ENCODE results near the gene ALKBH8.
"Not testable (repeated sequence)": the region's sequence is repeated elsewhere in the genome, so short reads cannot be mapped to it uniquely, and the experiment has no call there.

The ALKBH8 gene

GRCh38 chr11:107482234-107482633 lies 83.3 kb downstream of the ALKBH8 start:
- no peak for DNase-seq
- Histone ChIP-seq H3K27me3 (replicated peaks; ENCODE audit: control insufficient read depth, insufficient read depth, low read length, poor library complexity, severe bottlenecking) (peaks cover 4% of the 10 kb centered on the region), H3K27ac (ENCODE audit: insufficient read depth, low read length, poor library complexity, severe bottlenecking) (no peak overlapping the region), H3K4me3 (ENCODE audit: insufficient read depth, low read depth, low read length, poor library complexity, severe bottlenecking) (no peak overlapping the region), H3K4me1 (ENCODE audit: control insufficient read depth, insufficient read depth, low read length, poor library complexity, severe bottlenecking) (no peaks in the 10 kb centered on the region), H3K9me3 (ENCODE audit: control insufficient read depth, low read length) (no peaks in the 10 kb centered on the region), H3K36me3 (ENCODE audit: control insufficient read depth, insufficient read depth, low read length) (no peaks in the 10 kb centered on the region)

GRCh38 chr11:107478922-107479321 lies 86.6 kb downstream of the ALKBH8 start:
- Histone ChIP-seq H3K4me3 (ENCODE audit: insufficient read depth, low read depth, low read length, poor library complexity, severe bottlenecking) (no peak overlapping the region), H3K36me3 (ENCODE audit: control insufficient read depth, insufficient read depth, low read length) (no peaks in the 10 kb centered on the region), H3K9me3 (ENCODE audit: control insufficient read depth, low read length) (no peaks in the 10 kb centered on the region), H3K4me1 (ENCODE audit: control insufficient read depth, insufficient read depth, low read length, poor library complexity, severe bottlenecking) (no peaks in the 10 kb centered on the region), H3K27ac (ENCODE audit: insufficient read depth, low read length, poor library complexity, severe bottlenecking) (no peak overlapping the region), H3K27me3 (replicated peaks; ENCODE audit: control insufficient read depth, insufficient read depth, low read length, poor library complexity, severe bottlenecking) (peaks cover 4% of the 10 kb centered on the region)
- DNase-seq: no peak

GRCh38 chr11:107477820-107478219 lies 87.7 kb downstream of the ALKBH8 start:
- no peak overlapping the region for H3K27ac ChIP-seq (ENCODE audit: insufficient read depth, low read length, poor library complexity, severe bottlenecking)
- no peak for DNase-seq
- H3K4me1 ChIP-seq (ENCODE audit: control insufficient read depth, insufficient read depth, low read length, poor library complexity, severe bottlenecking): no peaks in the 10 kb centered on the region

GRCh38 chr11:107473792-107474191 lies 91.7 kb downstream of the ALKBH8 start:
- no peak for DNase-seq
- H3K27me3 ChIP-seq (replicated peaks; ENCODE audit: control insufficient read depth, insufficient read depth, low read length, poor library complexity, severe bottlenecking): no peaks in the 10 kb centered on the region
- no peaks in the 10 kb centered on the region for H3K4me1 ChIP-seq (ENCODE audit: control insufficient read depth, insufficient read depth, low read length, poor library complexity, severe bottlenecking)
- H3K9me3 ChIP-seq (ENCODE audit: control insufficient read depth, low read length): no peaks in the 10 kb centered on the region
- H3K36me3 ChIP-seq (ENCODE audit: control insufficient read depth, insufficient read depth, low read length): no peaks in the 10 kb centered on the region
- H3K4me3 ChIP-seq (ENCODE audit: insufficient read depth, low read depth, low read length, poor library complexity, severe bottlenecking): no peak overlapping the region
- no peak overlapping the region for H3K27ac ChIP-seq (ENCODE audit: insufficient read depth, low read length, poor library complexity, severe bottlenecking)

More at GRCh38 chr11:107477820-107478219, 87.7 kb downstream of the ALKBH8 start:
- no peak overlapping the region for H3K4me3 ChIP-seq (ENCODE audit: insufficient read depth, low read depth, low read length, poor library complexity, severe bottlenecking)
- H3K27me3 ChIP-seq (replicated peaks; ENCODE audit: control insufficient read depth, insufficient read depth, low read length, poor library complexity, severe bottlenecking): peaks cover 4% of the 10 kb centered on the region
- H3K36me3 ChIP-seq (ENCODE audit: control insufficient read depth, insufficient read depth, low read length): no peaks in the 10 kb centered on the region
- H3K9me3 ChIP-seq (ENCODE audit: control insufficient read depth, low read length): no peaks in the 10 kb centered on the region

GRCh38 chr11:107472966-107473365 lies 92.6 kb downstream of the ALKBH8 start:
- Histone ChIP-seq H3K27ac (ENCODE audit: insufficient read depth, low read length, poor library complexity, severe bottlenecking) (no peak overlapping the region), H3K4me3 (ENCODE audit: insufficient read depth, low read depth, low read length, poor library complexity, severe bottlenecking) (no peak overlapping the region), H3K36me3 (ENCODE audit: control insufficient read depth, insufficient read depth, low read length) (no peaks in the 10 kb centered on the region), H3K27me3 (replicated peaks; ENCODE audit: control insufficient read depth, insufficient read depth, low read length, poor library complexity, severe bottlenecking) (no peaks in the 10 kb centered on the region), H3K9me3 (ENCODE audit: control insufficient read depth, low read length) (no peaks in the 10 kb centered on the region), H3K4me1 (ENCODE audit: control insufficient read depth, insufficient read depth, low read length, poor library complexity, severe bottlenecking) (no peaks in the 10 kb centered on the region)
- no peak for DNase-seq

GRCh38 chr11:107468596-107468995 lies 96.9 kb downstream of the ALKBH8 start:
- Histone ChIP-seq H3K4me1 (ENCODE audit: control insufficient read depth, insufficient read depth, low read length, poor library complexity, severe bottlenecking) (no peaks in the 10 kb centered on the region), H3K4me3 (ENCODE audit: insufficient read depth, low read depth, low read length, poor library complexity, severe bottlenecking) (no peak overlapping the region), H3K9me3 (ENCODE audit: control insufficient read depth, low read length) (no peaks in the 10 kb centered on the region), H3K36me3 (ENCODE audit: control insufficient read depth, insufficient read depth, low read length) (no peaks in the 10 kb centered on the region), H3K27me3 (replicated peaks; ENCODE audit: control insufficient read depth, insufficient read depth, low read length, poor library complexity, severe bottlenecking) (no peaks in the 10 kb centered on the region), H3K27ac (ENCODE audit: insufficient read depth, low read length, poor library complexity, severe bottlenecking) (no peak overlapping the region)
- DNase-seq: no peak

GRCh38 chr11:107467696-107468095 lies 97.8 kb downstream of the ALKBH8 start:
- Histone ChIP-seq H3K27ac (ENCODE audit: insufficient read depth, low read length, poor library complexity, severe bottlenecking) (no peak overlapping the region), H3K4me1 (ENCODE audit: control insufficient read depth, insufficient read depth, low read length, poor library complexity, severe bottlenecking) (no peaks in the 10 kb centered on the region), H3K36me3 (ENCODE audit: control insufficient read depth, insufficient read depth, low read length) (no peaks in the 10 kb centered on the region), H3K27me3 (replicated peaks; ENCODE audit: control insufficient read depth, insufficient read depth, low read length, poor library complexity, severe bottlenecking) (no peaks in the 10 kb centered on the region), H3K9me3 (ENCODE audit: control insufficient read depth, low read length) (no peaks in the 10 kb centered on the region), H3K4me3 (ENCODE audit: insufficient read depth, low read depth, low read length, poor library complexity, severe bottlenecking) (no peak overlapping the region)
- no peak for DNase-seq

GRCh38 chr11:107466275-107466866 lies 99.2 kb downstream of the ALKBH8 start:
- not testable (repeated sequence) for H3K36me3 ChIP-seq (ENCODE audit: control insufficient read depth, insufficient read depth, low read length); H3K27me3 ChIP-seq (replicated peaks; ENCODE audit: control insufficient read depth, insufficient read depth, low read length, poor library complexity, severe bottlenecking); H3K27ac ChIP-seq (ENCODE audit: insufficient read depth, low read length, poor library complexity, severe bottlenecking); H3K4me3 ChIP-seq (ENCODE audit: insufficient read depth, low read depth, low read length, poor library complexity, severe bottlenecking); H3K9me3 ChIP-seq (ENCODE audit: control insufficient read depth, low read length); DNase-seq; H3K4me1 ChIP-seq (ENCODE audit: control insufficient read depth, insufficient read depth, low read length, poor library complexity, severe bottlenecking)

GRCh38 chr11:107457558-107458271 lies 107.8 kb downstream of the ALKBH8 start, which contains the start of gene CWF19L2:
Gene CWF19L2 (minus strand): TSS chr11:107457825. CDS start chr11:107457816, 9 bp downstream.
- Histone ChIP-seq H3K27ac (ENCODE audit: insufficient read depth, low read length, poor library complexity, severe bottlenecking) (peak within 1 kb of the TSS; percentile 82), H3K9me3 (ENCODE audit: control insufficient read depth, low read length) (no peaks in the 10 kb centered on the region), H3K4me3 (ENCODE audit: insufficient read depth, low read depth, low read length, poor library complexity, severe bottlenecking) (peak within 1 kb of the TSS; percentile 91), H3K4me1 (ENCODE audit: control insufficient read depth, insufficient read depth, low read length, poor library complexity, severe bottlenecking) (no peaks in the 10 kb centered on the region), H3K36me3 (ENCODE audit: control insufficient read depth, insufficient read depth, low read length) (peaks cover 15% of the 10 kb centered on the region), H3K27me3 (replicated peaks; ENCODE audit: control insufficient read depth, insufficient read depth, low read length, poor library complexity, severe bottlenecking) (no peaks in the 10 kb centered on the region)
- peak; percentile 79 to 86 (median 80) for DNase-seq

GRCh38 chr11:107457205-107457557 lies 108.4 kb downstream of the ALKBH8 start:
- no peak for DNase-seq
- Histone ChIP-seq H3K9me3 (ENCODE audit: control insufficient read depth, low read length) (no peaks in the 10 kb centered on the region), H3K36me3 (ENCODE audit: control insufficient read depth, insufficient read depth, low read length) (peaks cover 20% of the 10 kb centered on the region), H3K4me3 (ENCODE audit: insufficient read depth, low read depth, low read length, poor library complexity, severe bottlenecking) (peak overlapping the region; percentile 91), H3K27ac (ENCODE audit: insufficient read depth, low read length, poor library complexity, severe bottlenecking) (peak overlapping the region; percentile 82), H3K4me1 (ENCODE audit: control insufficient read depth, insufficient read depth, low read length, poor library complexity, severe bottlenecking) (no peaks in the 10 kb centered on the region), H3K27me3 (replicated peaks; ENCODE audit: control insufficient read depth, insufficient read depth, low read length, poor library complexity, severe bottlenecking) (no peaks in the 10 kb centered on the region)
